ENCODE results near the gene TLL1.

Gene TLL1

DNA sequence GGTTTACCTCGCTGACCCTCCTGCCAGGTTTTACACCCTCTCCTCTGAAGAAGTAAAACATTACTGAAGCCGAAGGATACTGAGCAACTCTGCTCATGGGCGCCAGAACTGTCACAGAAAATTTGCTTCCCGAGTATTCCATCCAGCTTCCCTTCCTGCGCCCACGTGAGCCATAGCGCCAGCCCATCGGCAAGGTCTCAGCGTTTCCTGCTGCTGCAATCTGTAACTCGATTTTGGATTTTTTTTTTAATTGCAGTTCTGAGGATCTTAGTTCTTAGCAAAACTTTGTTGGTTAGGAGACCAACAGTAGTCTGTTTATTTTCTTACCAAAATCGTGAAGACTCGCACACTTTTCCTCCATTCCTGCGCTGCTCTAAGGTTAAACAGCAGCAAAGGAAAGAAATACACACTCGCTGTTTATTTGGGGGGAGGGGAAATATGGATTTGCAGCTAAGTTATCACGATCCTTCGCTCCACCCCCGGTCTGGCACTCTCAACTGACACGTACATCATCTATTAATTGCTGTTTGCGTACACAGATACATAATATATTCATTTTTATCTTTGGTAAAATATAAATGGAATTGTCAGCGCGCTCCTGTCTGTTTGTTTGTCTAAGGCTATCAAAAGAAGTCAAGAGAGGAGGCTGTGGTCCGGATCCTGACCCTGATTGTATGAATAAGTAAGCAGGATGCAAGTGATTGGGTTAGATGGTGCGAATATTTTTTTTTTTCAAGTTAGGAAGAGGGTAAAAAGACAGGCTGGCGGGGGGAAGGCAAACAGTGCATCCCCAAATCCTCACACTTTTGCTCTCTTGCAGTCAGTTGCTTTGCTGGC is at the start of gene TLL1:
Gene TLL1, plus strand, starts transcription at position 777 of the 837 bp plus-strand sequence. CDS start 668 bp downstream, outside the sequence.
- no peak for DNase-seq

GRCh38 chr4:165826166-165826565 is 46.9 kb upstream of the TLL1 start:
- DNase-seq = no peak

DNA sequence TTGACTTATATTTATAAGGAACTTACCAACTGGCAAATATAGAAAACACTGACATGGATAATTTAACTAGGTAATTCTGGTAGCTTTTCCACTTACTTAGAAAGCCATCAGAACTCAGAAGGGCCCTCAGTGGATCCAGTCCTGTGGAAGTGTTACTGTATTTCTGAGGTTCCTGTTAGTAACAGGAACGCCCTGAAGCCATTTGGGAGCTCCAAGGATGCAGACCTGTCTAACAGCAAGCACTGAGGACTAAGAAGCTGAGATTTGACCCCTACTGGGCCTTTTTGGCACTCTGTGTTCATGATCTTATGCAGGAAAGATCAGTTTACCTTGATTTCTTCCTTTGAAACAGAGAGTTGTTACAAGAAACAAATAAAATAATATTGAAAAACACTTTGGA is 46.0 kb upstream of the TLL1 start:
- DNase-seq = no peak

- no peak for DNase-seq
Observed at GRCh38 chr4:165828928-165829327, 44.1 kb upstream of the TLL1 start.

DNA sequence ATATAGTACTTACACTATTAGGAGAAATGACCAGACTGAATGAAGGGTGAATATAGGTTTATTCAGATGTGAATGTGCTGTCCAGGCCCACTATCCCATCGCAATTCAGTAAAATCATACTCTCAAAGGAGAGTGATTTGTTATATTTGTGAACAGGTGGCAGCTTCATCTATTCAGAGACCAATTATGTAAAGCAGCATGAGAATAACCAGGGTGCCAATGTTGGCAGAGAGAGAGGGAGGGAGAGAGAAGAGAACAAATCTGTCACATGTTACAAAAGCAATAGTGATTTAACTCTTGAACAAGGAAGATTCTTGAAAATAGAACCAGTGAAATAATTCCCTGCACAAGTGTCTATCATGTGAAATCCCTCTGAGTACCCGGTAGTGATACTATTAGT is 38.9 kb upstream of the TLL1 start:
- no peak for DNase-seq

DNA sequence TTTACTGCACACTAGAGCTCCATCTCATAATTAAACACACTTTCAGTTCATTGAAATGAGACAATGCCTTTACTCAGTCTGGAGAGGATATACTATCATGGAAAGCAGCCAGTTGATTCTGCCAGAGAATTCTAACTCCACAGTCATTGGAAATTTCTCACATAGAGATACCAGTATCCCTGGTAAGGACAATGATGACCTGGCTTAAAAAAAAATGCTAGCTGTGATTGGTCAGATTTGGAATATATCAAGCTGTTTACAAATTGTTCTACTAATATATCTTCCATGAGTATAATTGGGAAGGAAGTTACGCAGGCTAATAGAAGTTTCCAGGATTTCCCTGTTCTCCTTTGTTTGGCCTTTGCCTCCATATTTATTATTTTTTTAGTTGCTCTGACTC is 34.5 kb upstream of the TLL1 start:
- DNase-seq = no peak

DNA sequence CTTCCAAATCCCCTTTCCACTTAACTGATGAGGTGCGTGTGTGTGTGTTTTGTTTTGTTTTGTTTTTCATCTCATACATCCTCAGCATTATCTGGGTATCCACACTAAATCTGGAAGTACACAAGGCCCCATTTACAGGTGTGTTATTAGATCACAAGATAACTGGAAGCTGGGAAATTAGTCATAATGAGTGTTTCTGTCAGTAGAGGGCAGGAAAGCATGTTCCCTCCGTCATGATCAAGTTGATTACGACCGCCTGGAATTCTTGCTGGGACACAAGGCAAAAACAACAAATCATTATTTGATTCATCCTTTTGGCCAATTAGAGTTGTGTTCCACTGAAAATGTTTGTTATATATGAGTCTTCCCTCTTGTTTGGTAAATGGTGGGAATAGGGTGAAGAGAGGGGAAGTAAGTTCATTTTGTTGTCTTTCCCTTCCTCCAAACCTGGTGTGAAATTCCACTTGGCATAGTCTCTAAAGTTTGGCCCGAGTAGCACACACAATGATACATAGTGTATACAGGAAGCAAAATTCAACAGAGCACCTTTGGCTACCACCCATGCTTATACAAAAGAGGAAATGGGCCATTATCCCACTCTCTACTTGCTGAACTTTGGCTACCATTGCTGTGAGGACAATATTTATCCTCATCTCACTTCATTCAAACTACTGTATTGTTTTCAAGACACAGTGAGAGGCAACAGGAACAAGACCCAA is 33.3 kb upstream of the TLL1 start:
- DNase-seq = no peak

- DNase-seq = no peak
Observed at GRCh38 chr4:165842684-165843083, 30.4 kb upstream of the TLL1 start.

- peak; percentile 50 for DNase-seq
Observed at GRCh38 chr4:165844161-165844560, 28.9 kb upstream of the TLL1 start.

DNA sequence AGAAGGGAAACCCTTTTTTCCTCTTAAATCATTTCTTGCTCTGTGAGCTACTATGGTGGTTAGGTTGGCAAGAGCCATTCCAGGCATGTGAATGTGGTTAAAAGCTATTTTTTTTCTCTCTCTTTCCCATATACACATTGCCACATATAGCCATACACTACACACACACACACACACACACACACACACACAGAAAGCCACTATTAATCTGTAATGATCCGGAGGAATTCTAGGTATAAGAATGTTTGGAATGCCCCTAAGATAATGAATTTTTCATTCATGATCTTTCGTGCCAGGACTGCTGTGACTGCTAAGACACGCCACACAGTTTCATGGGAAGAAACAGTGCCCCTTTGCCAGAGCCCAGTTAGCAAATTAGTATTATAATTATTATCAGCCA is 21.8 kb upstream of the TLL1 start:
- no peak for DNase-seq

- no peak for DNase-seq
Observed at GRCh38 chr4:165855191-165855590, 17.8 kb upstream of the TLL1 start.

DNA sequence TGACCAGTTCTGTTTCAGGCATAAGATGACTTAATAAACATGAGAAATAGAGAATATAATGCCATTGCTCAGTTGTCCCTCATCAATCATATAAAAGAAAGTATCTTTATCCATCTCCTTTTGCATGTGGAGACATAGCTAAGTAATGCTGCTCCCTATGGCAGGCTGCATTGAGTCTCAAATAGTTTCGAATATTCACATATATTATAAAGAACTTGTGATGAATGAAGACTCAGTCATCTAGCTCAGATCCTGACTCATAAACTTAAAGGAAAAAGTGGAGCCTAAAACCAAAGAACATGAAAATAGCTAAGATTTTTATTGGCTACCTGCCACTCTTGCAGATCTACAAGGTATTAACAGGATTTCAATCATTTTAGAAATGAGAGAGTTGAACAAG is 11.7 kb upstream of the TLL1 start:
- DNase-seq = no peak

DNA sequence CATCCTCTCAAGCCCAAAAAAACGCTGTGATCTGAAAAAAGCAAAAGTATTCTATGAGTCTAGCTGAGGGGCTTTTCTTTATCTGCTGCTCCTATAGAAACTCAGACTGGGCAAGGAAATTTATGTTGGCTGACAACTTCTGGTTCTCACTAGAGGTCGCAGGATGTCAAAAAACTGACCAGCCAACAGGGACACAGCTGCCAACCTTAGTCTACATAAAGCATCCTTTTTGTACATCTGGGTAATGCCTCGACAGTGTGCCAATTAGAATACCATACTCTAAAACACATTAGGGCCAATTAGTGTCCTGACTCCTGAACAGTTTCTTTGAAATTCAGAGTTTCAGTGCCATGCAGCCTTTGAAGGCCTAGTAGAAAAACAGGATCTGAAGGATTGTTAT is 8.8 kb upstream of the TLL1 start:
- DNase-seq = no peak

- no peak for DNase-seq
Observed at GRCh38 chr4:165866019-165866650, 6.9 kb upstream of the TLL1 start.

- no peak for DNase-seq
Observed at GRCh38 chr4:165867961-165868360, 5.1 kb upstream of the TLL1 start.

GRCh38 chr4:165873298-165874071 is 448 bp downstream of the TLL1 start:
- DNase-seq = no peak

GRCh38 chr4:165874072-165874790 is 1.2 kb downstream of the TLL1 start:
- no peak for DNase-seq

DNA sequence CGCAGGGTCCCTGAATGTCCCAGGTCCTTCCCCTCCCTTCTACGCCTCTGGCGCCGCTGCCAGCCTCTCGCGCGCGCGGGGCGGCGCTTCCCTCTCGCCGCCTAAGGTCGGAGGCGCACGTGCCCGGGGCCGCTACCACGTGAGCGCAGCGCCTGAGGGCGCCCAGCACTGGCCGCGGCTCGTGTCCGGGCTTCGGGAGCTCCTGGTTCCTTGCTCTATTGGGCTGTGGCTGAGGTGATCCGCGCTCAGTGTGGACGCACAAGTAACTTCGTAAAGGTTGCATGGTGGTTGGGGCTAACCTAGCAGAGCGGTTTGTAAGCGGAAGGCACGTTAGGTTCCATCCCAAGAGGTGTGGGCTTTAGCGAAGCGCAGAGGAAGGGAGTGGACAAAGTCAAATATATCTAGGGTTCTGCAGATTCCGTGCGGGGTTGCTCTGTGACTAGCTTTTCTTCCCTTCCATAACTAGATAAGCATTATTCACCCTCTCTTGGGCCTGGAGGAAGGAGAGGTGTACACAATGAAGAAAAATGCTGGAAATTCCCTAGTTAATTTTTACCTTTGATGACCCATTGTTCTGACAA is 1.8 kb downstream of the TLL1 start:
- no peak for DNase-seq

DNA sequence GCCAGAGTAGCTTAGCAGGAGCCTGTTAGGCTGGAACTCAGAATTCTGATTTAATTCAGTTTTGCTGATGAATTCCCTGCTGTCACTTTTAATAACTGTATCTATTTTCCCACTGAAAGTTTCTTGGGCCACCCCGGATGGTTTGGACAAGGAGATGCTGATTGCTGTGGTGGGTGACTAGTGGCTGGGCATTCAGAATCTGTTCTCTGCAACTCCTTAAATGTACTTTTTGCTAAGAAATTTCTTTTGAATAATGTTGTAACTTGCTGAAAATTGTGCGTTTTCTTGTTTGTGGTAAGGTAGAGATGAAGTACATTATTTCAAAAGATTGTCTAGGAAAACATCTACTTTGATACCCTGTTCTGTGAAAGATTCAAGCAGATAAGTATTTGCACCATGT is 2.4 kb downstream of the TLL1 start:
- DNase-seq = no peak

DNA sequence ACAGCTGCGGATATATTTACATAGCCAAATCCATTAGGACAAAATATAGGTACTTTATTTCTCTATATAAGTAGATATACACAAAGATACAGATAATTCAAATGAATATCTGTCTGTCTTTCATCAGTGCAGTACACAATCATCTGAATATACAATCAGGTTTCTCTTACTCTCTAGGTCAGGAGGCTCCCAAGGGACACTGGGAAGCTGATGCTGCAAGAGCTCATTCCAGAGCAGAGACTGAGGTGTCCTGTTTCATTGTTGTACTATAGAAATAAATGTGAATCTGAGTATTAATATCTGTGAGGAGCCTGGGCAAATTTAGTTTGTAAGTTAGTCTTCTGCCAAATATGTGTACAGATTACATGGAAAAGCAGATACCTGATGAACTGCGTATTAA is 4.2 kb downstream of the TLL1 start:
- DNase-seq = no peak

DNA sequence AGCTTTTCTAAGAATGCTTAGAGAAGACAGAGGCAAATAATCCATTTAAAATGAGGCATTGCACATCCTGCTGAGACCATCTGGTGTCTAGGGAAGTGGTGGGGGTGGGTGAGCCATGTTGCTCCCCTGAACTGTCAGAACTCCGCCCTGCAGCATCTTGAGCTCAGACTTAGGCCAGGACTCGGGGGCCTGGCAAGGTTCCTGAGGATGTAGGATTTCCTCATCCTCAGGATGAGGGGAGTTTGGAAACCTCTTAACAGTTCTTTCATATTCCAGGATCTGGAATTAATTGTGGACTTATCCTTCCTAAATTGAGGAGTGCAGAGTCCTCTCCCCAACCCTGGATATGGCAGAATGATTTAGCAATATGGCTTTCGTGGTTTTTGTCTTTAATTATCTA is 6.6 kb downstream of the TLL1 start:
- DNase-seq = no peak

- no peak for DNase-seq
Observed at GRCh38 chr4:165894159-165894558, 21.1 kb downstream of the TLL1 start.
